Gastroesophageal sphincter (tissue), 4 donors: ENCODE measurements around the gene DHCR7. TPM values are rescaled to one million over a fixed set of nuclear protein-coding genes. Genes with fewer than 3 reads are reported as not detected.

ENCODE experiments used
- ATAC-seq: fragments of 150-250 bp; one replicate; pipeline ENCODE4 v1.9.1; 2016; ENCODE audit warnings: mild to moderate bottlenecking, moderate library complexity
- H3K27ac ChIP-seq, 4 donors: fragments of 200-600 bp; sonication (generic) in 3 of 4; 1 replicate in 3 of 4; 2 replicates in 1 of 4; pipeline ENCODE4 v1.5.1; 2016 to 2019
- H3K27me3 ChIP-seq: fragments of 200-600 bp; sonication (generic); one replicate; pipeline ENCODE4 v1.5.1; 2019
- H3K36me3 ChIP-seq, 2 donors: fragments of 200-600 bp; sonication (generic); one replicate each; pipeline ENCODE4 v1.5.1; 2019; ENCODE audit warnings: control low read depth in 1 of 2
- H3K4me1 ChIP-seq, 3 donors: fragments of 200-600 bp; sonication (generic); 1 replicate in 2 of 3; 2 replicates in 1 of 3; pipeline ENCODE4 v1.5.1; 2016 to 2019; ENCODE audit warnings: control low read depth in 2 of 3
- H3K4me3 ChIP-seq, 2 donors: fragments of 200-600 bp; sonication (generic); one replicate each; pipeline ENCODE4 v1.5.1; 2019; ENCODE audit warnings: mild to moderate bottlenecking in 1 of 2, moderate library complexity in 1 of 2
- H3K9me3 ChIP-seq, 3 donors: fragments of 200-600 bp; sonication (generic); one replicate each; pipeline ENCODE4 v1.5.1; 2017 to 2019; ENCODE audit warnings: control low read depth in 2 of 3
- CTCF ChIP-seq, 4 experiments: fragments of 200-600 bp in 2 of 4; fragments of 450-650 bp in 2 of 4; sonication (generic) in 1 of 4; IDR thresholded peaks; one replicate each; pipeline ENCODE4 v1.5.1; 2017 to 2019; ENCODE audit warnings: antibody characterized with exemption in 4 of 4, mild to moderate bottlenecking in 2 of 4, moderate library complexity in 2 of 4
- EP300 ChIP-seq: sonication (generic); formaldehyde crosslinking; IDR thresholded peaks from one replicate; pipeline ENCODE4 v1.6.1; 2017; ENCODE audit warnings: antibody characterized with exemption, mild to moderate bottlenecking
- POLR2A ChIP-seq, 2 donors: fragments of 450-650 bp; IDR thresholded peaks; one replicate each; pipeline ENCODE4 v1.6.1; 2017; ENCODE audit warnings: antibody characterized with exemption in 2 of 2, mild to moderate bottlenecking in 2 of 2, moderate library complexity in 1 of 2
- POLR2AphosphoS5 ChIP-seq: sonication (generic); formaldehyde crosslinking; IDR thresholded peaks from one replicate; pipeline ENCODE4 v1.6.1; 2017; ENCODE audit warnings: antibody characterized with exemption
- WGBS, 2 donors: methylation state at CpG; one replicate each; pipeline ENCODE4 v1.1.5; 2018; ENCODE audit warnings: low coverage in 1 of 2; 5-methylcytosine and 5-hydroxymethylcytosine counted together
- total RNA-seq, 4 donors: library from RNA; depleted of rRNA; stranded (reverse); fragments of >200 nt; gene quantifications; one replicate each; pipeline ENCODE4 v1.1.0, GENCODE V29; 2016

DHCR7 gene
- total RNA-seq, 4 donors from 2014 or later, result 5.0 to 10.3 (median 8.0) TPM

- Histone ChIP-seq H3K36me3 (peaks cover 4 to 93% of the 10 kb centered on the region in 2 donors), H3K27ac (no peak overlapping the region), H3K9me3 (no peaks in the 10 kb centered on the region), H3K4me1 (no peaks in the 10 kb centered on the region), H3K27me3 (no peaks in the 10 kb centered on the region), H3K4me3 (no peak overlapping the region)
- WGBS, 2 donors, result 75 to 89% methylated on average over 3 to 4 of the region's 9 CpGs
- TF ChIP-seq POLR2A (IDR thresholded peaks at IDR 0.05), result no peak
- TF ChIP-seq CTCF (IDR thresholded peaks at IDR 0.05), result no peak
- no peak for TF ChIP-seq POLR2AphosphoS5
- no peak for TF ChIP-seq EP300
- no peak for ATAC-seq
Observed at GRCh38 chr11:71461696-71462095, 13.5 kb upstream of the DHCR7 start.

- no peak for ATAC-seq
- H3K27ac ChIP-seq, result no peak overlapping the region
Observed at GRCh38 chr11:71459767-71460320, 11.7 kb upstream of the DHCR7 start.

GRCh38 chr11:71459076-71459766 lies 11.0 kb upstream of the DHCR7 start:
- no peak for TF ChIP-seq EP300
- no peak for TF ChIP-seq CTCF (IDR thresholded peaks at IDR 0.05)
- no peak for TF ChIP-seq POLR2A (IDR thresholded peaks at IDR 0.05)
- no peak for TF ChIP-seq POLR2AphosphoS5
- WGBS, 2 donors, result 85 to 89% methylated on average over 4 to 15 of the region's 23 CpGs
- Histone ChIP-seq H3K27me3 (no peaks in the 10 kb centered on the region), H3K27ac (no peak overlapping the region), H3K4me1 (peaks cover 0 to 9% (median 3%) of the 10 kb centered on the region in 3 donors), H3K9me3 (no peaks in the 10 kb centered on the region), H3K36me3 (peaks cover 4 to 95% of the 10 kb centered on the region in 2 donors), H3K4me3 (no peak overlapping the region)
- ATAC-seq, result no peak

More at GRCh38 chr11:71459767-71460320, 11.7 kb upstream of the DHCR7 start:
- H3K9me3 ChIP-seq, result no peaks in the 10 kb centered on the region
- H3K4me3 ChIP-seq, result no peak overlapping the region
- WGBS, 2 donors, result 36 to 64% methylated on average over 4 to 11 of the region's 11 CpGs
- no peaks in the 10 kb centered on the region for H3K27me3 ChIP-seq
- peaks cover 0 to 2% (median 0%) of the 10 kb centered on the region in 3 donors for H3K4me1 ChIP-seq
- TF ChIP-seq POLR2A (IDR thresholded peaks at IDR 0.05) (no peak), CTCF (IDR thresholded peaks at IDR 0.05) (no peak), POLR2AphosphoS5 (no peak), EP300 (no peak)
- peaks cover 4 to 97% of the 10 kb centered on the region in 2 donors for H3K36me3 ChIP-seq

- Histone ChIP-seq H3K9me3 (no peaks in the 10 kb centered on the region), H3K27me3 (no peaks in the 10 kb centered on the region), H3K4me1 (peaks cover 0 to 17% (median 3%) of the 10 kb centered on the region in 3 donors), H3K27ac (no peak overlapping the region), H3K36me3 (peaks cover 4 to 87% of the 10 kb centered on the region in 2 donors), H3K4me3 (no peak overlapping the region)
- no peak for ATAC-seq
- 94 to 98% methylated on average over 6 to 12 of the region's 26 CpGs for WGBS, 2 donors
- TF ChIP-seq CTCF (IDR thresholded peaks at IDR 0.05) (no peak), POLR2AphosphoS5 (no peak), POLR2A (IDR thresholded peaks at IDR 0.05) (no peak), EP300 (no peak)
Observed at GRCh38 chr11:71458146-71459070, 10.2 kb upstream of the DHCR7 start.
